ENCODE data around the gene FAM168A.

DNA sequence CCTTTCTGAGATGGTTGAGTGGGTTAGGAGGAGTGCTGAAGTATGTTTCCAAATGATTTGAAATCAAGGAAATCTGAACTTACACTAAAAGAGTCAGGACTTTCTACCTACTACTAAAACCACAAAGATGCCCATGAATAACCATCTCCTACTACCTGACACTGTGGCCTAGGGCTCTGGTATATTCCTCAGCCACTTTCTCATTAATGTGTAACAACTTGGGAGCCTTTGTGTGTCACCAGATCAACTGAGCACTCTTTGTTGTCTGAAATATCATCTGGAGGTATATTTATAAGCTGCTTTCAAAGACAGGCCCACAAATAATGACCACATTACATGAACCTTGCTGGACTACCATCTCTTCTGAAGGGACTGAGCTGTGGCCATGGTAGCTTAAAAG lies 177.8 kb downstream of the FAM168A start:
- TF ChIP-seq, protein P1, sequence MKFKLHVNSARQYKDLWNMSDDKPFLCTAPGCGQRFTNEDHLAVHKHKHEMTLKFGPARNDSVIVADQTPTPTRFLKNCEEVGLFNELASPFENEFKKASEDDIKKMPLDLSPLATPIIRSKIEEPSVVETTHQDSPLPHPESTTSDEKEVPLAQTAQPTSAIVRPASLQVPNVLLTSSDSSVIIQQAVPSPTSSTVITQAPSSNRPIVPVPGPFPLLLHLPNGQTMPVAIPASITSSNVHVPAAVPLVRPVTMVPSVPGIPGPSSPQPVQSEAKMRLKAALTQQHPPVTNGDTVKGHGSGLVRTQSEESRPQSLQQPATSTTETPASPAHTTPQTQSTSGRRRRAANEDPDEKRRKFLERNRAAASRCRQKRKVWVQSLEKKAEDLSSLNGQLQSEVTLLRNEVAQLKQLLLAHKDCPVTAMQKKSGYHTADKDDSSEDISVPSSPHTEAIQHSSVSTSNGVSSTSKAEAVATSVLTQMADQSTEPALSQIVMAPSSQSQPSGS (IDR thresholded peaks at IDR 0.05; ENCODE audit: low read length): no peak
- no peak for TF ChIP-seq NRF1 (IDR thresholded peaks at IDR 0.05; ENCODE audit: low read depth, low read length)
- TF ChIP-seq POLR2A (IDR thresholded peaks at IDR 0.05; ENCODE audit: control extremely low read depth in 1 of 2, low read depth in 2 of 2, low read length in 2 of 2): no peak
- TF ChIP-seq, protein P2, sequence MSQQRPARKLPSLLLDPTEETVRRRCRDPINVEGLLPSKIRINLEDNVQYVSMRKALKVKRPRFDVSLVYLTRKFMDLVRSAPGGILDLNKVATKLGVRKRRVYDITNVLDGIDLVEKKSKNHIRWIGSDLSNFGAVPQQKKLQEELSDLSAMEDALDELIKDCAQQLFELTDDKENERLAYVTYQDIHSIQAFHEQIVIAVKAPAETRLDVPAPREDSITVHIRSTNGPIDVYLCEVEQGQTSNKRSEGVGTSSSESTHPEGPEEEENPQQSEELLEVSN (IDR thresholded peaks at IDR 0.05): no peak
- TF ChIP-seq POLR2AphosphoS5 (IDR thresholded peaks at IDR 0.05; ENCODE audit: low read depth, low read length): no peak
- no peak for TF ChIP-seq JUN (IDR thresholded peaks at IDR 0.05; ENCODE audit: low read depth, low read length)
- TF ChIP-seq, protein P3, sequence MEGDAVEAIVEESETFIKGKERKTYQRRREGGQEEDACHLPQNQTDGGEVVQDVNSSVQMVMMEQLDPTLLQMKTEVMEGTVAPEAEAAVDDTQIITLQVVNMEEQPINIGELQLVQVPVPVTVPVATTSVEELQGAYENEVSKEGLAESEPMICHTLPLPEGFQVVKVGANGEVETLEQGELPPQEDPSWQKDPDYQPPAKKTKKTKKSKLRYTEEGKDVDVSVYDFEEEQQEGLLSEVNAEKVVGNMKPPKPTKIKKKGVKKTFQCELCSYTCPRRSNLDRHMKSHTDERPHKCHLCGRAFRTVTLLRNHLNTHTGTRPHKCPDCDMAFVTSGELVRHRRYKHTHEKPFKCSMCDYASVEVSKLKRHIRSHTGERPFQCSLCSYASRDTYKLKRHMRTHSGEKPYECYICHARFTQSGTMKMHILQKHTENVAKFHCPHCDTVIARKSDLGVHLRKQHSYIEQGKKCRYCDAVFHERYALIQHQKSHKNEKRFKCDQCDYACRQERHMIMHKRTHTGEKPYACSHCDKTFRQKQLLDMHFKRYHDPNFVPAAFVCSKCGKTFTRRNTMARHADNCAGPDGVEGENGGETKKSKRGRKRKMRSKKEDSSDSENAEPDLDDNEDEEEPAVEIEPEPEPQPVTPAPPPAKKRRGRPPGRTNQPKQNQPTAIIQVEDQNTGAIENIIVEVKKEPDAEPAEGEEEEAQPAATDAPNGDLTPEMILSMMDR (IDR thresholded peaks at IDR 0.05; ENCODE audit: control extremely low read depth in 1 of 3, insufficient read depth in 1 of 3, low read depth in 1 of 3, low read length in 3 of 3): no peak
- TF ChIP-seq RFX5 (IDR thresholded peaks at IDR 0.05; ENCODE audit: borderline replicate concordance, low read depth, low read length): no peak

All from H1 (cell line).